Transverse colon (tissue), 4 donors: ENCODE measurements around the gene AACS.

Experiments used
- EP300 ChIP-seq: sonication (generic); formaldehyde crosslinking; IDR thresholded peaks from one replicate; pipeline ENCODE4 v1.6.1; 2017; ENCODE audit warnings: antibody characterized with exemption, low read depth
- POLR2AphosphoS5 ChIP-seq, 3 donors: sonication (generic); formaldehyde crosslinking; IDR thresholded peaks; one replicate each; pipeline ENCODE4 v1.6.1; 2016; ENCODE audit warnings: antibody characterized with exemption in 3 of 3
- TF ChIP-seq, protein P1 (sequence below), 5 experiments: fragments of 200-600 bp in 3 of 5; fragments of 450-650 bp in 2 of 5; sonication (generic) in 3 of 5; IDR thresholded peaks; 1 replicate in 2 of 5; 2 replicates in 3 of 5; pipeline ENCODE4 v1.5.1; 2016 to 2017; ENCODE audit warnings: antibody characterized with exemption in 5 of 5, inconsistent platforms in 3 of 5, mild to moderate bottlenecking in 2 of 5, moderate library complexity in 1 of 5

GRCh38 chr12:125175576-125175975, 110.3 kb downstream of the AACS start:
- TF ChIP-seq, protein P1, sequence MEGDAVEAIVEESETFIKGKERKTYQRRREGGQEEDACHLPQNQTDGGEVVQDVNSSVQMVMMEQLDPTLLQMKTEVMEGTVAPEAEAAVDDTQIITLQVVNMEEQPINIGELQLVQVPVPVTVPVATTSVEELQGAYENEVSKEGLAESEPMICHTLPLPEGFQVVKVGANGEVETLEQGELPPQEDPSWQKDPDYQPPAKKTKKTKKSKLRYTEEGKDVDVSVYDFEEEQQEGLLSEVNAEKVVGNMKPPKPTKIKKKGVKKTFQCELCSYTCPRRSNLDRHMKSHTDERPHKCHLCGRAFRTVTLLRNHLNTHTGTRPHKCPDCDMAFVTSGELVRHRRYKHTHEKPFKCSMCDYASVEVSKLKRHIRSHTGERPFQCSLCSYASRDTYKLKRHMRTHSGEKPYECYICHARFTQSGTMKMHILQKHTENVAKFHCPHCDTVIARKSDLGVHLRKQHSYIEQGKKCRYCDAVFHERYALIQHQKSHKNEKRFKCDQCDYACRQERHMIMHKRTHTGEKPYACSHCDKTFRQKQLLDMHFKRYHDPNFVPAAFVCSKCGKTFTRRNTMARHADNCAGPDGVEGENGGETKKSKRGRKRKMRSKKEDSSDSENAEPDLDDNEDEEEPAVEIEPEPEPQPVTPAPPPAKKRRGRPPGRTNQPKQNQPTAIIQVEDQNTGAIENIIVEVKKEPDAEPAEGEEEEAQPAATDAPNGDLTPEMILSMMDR (IDR thresholded peaks at IDR 0.05): no peak
- TF ChIP-seq POLR2AphosphoS5 (IDR thresholded peaks at IDR 0.05) (no peak), EP300 (no peak)
